SK-N-SH treated with all-trans-retinoic acid at 6 μM for 48 hours (cell line): ENCODE measurements around the gene CLEC7A.

Experiments
- ATAC-seq: fragments of 200-7000 bp; cut with Tn5 transposase; 3 replicates; pipeline ENCODE4 v1.9.1; 2020; ENCODE audit warnings: mild to moderate bottlenecking, moderate library complexity
- CREB5 ChIP-seq: fragments of 250-450 bp; sonication (Bioruptor Pico); IDR thresholded peaks from 2 replicates; pipeline ENCODE4 v1.5.1; 2020; ENCODE audit warnings: low read depth, mild to moderate bottlenecking, moderate library complexity
- CSRNP3 ChIP-seq: fragments of 250-450 bp; sonication (Bioruptor Pico); IDR thresholded peaks from 2 replicates; pipeline ENCODE4 v1.5.1; 2021; ENCODE audit warnings: mild to moderate bottlenecking, moderate library complexity
- ESRRG ChIP-seq: fragments of 250-450 bp; sonication (Bioruptor Pico); IDR thresholded peaks from 2 replicates; pipeline ENCODE4 v1.6.1; 2021; ENCODE audit warnings: mild to moderate bottlenecking
- GLIS3 ChIP-seq: fragments of 250-450 bp; sonication (Bioruptor Pico); IDR thresholded peaks from 2 replicates; pipeline ENCODE4 v1.5.0; 2020; ENCODE audit warnings: mild to moderate bottlenecking, moderate library complexity
- ISL1 ChIP-seq: fragments of 250-450 bp; sonication (Bioruptor Pico); IDR thresholded peaks from 2 replicates; pipeline ENCODE4 v2.1.2; 2022; ENCODE audit warnings: mild to moderate bottlenecking, moderate library complexity
- OSR1 ChIP-seq: fragments of 250-450 bp; sonication (Bioruptor Pico); IDR thresholded peaks from 2 replicates; pipeline ENCODE4 v1.8.0; 2022; ENCODE audit warnings: moderate library complexity, mild to moderate bottlenecking, inconsistent platforms
- PATZ1 ChIP-seq: fragments of 250-450 bp; sonication (Bioruptor Pico); IDR thresholded peaks from 2 replicates; pipeline ENCODE4 v1.8.0; 2020; ENCODE audit warnings: mild to moderate bottlenecking, moderate library complexity, borderline replicate concordance
- POU6F1 ChIP-seq: fragments of 250-450 bp; sonication (Bioruptor Pico); IDR thresholded peaks from 2 replicates; pipeline ENCODE4 v1.8.0; 2021; ENCODE audit warnings: low read depth, mild to moderate bottlenecking, moderate library complexity, borderline replicate concordance
- PPARA ChIP-seq: fragments of 250-450 bp; sonication (Bioruptor Pico); IDR thresholded peaks from 2 replicates; pipeline ENCODE4 v1.5.0; 2020; ENCODE audit warnings: mild to moderate bottlenecking, borderline replicate concordance
- RARB ChIP-seq: fragments of 250-450 bp; sonication (Bioruptor Pico); IDR thresholded peaks from 2 replicates; pipeline ENCODE4 v1.8.0; 2021; ENCODE audit warnings: mild to moderate bottlenecking, moderate library complexity
- SNAI2 ChIP-seq: fragments of 250-450 bp; sonication (Bioruptor Pico); IDR thresholded peaks from 2 replicates; pipeline ENCODE4 v1.5.0; 2020; ENCODE audit warnings: mild to moderate bottlenecking, moderate library complexity
- TCF4 ChIP-seq: fragments of 250-450 bp; sonication (Bioruptor Pico); IDR thresholded peaks from 2 replicates; pipeline ENCODE4 v1.8.0; 2021; ENCODE audit warnings: mild to moderate bottlenecking, moderate library complexity, borderline replicate concordance
- TSHZ2 ChIP-seq: fragments of 250-450 bp; sonication (Bioruptor Pico); IDR thresholded peaks from 2 replicates; pipeline ENCODE4 v1.5.0; 2020; ENCODE audit warnings: mild to moderate bottlenecking, moderate library complexity
- ZC3H10 ChIP-seq: fragments of 250-450 bp; sonication (Bioruptor Pico); IDR thresholded peaks from 2 replicates; pipeline ENCODE4 v1.5.1; 2021; ENCODE audit warnings: mild to moderate bottlenecking, moderate library complexity
- ZFP3 ChIP-seq: fragments of 250-450 bp; sonication (Bioruptor Pico); IDR thresholded peaks from 2 replicates; pipeline ENCODE4 v1.5.0; 2020; ENCODE audit warnings: mild to moderate bottlenecking, moderate library complexity
- ZFP30 ChIP-seq: fragments of 450-650 bp; formaldehyde crosslinking; IDR thresholded peaks from 2 replicates; pipeline ENCODE4 v1.5.0; 2022; ENCODE audit warnings: mild to moderate bottlenecking, moderate library complexity
- ZNF565 ChIP-seq: fragments of 450-650 bp; formaldehyde crosslinking; conservative IDR thresholded peaks from 2 replicates; pipeline ENCODE4 v1.5.0; 2020; ENCODE audit warnings: low read depth, mild to moderate bottlenecking, moderate library complexity
- ZNF70 ChIP-seq: fragments of 450-650 bp; formaldehyde crosslinking; IDR thresholded peaks from 2 replicates; pipeline ENCODE4 v1.5.0; 2020; ENCODE audit warnings: mild to moderate bottlenecking, moderate library complexity
- ZNF8 ChIP-seq: fragments of 450-650 bp; formaldehyde crosslinking; IDR thresholded peaks from 2 replicates; pipeline ENCODE4 v1.5.0; 2020; ENCODE audit warnings: mild to moderate bottlenecking, moderate library complexity

The CLEC7A gene

GRCh38 chr12:10167599-10167998, 37.6 kb upstream of the CLEC7A start:
- TF ChIP-seq ZFP30 (CRISPR knock-in tag) (no peak), ZNF8 (CRISPR knock-in tag) (no peak), ZC3H10 (CRISPR knock-in tag) (no peak), OSR1 (CRISPR knock-in tag) (no peak), ZNF70 (no peak), ISL1 (CRISPR knock-in tag) (no peak), GLIS3 (CRISPR knock-in tag) (no peak), CSRNP3 (CRISPR knock-in tag) (no peak), RARB (no peak), ZFP3 (CRISPR knock-in tag) (no peak), PATZ1 (CRISPR knock-in tag) (no peak), POU6F1 (CRISPR knock-in tag) (no peak), TCF4 (no peak), TSHZ2 (CRISPR knock-in tag) (no peak), ESRRG (CRISPR knock-in tag) (no peak), CREB5 (CRISPR knock-in tag) (no peak), SNAI2 (no peak), PPARA (CRISPR knock-in tag) (no peak)
- TF ChIP-seq, all 23 proteins: peak for 0
- ATAC-seq = no peak

- no peak for ATAC-seq
- TF ChIP-seq ZNF565 (CRISPR knock-in tag) (no peak), RARB (no peak), POU6F1 (CRISPR knock-in tag) (no peak), TSHZ2 (CRISPR knock-in tag) (no peak), ISL1 (CRISPR knock-in tag) (no peak), SNAI2 (no peak), TCF4 (no peak), ZNF8 (CRISPR knock-in tag) (no peak), ZC3H10 (CRISPR knock-in tag) (no peak), CREB5 (CRISPR knock-in tag) (no peak), PATZ1 (CRISPR knock-in tag) (no peak), ZNF70 (no peak), CSRNP3 (CRISPR knock-in tag) (no peak)
These were observed 35.4 kb upstream of the CLEC7A start for GRCh38 chr12:10165421-10165820.
